GM19238 (cell line): ENCODE measurements around the gene CAPZA3.
"Not testable (repeated sequence)": the region's sequence is repeated elsewhere in the genome, so short reads cannot be mapped to it uniquely, and the experiment has no call there.

Source experiments
- DNase-seq: peaks from one replicate; pipeline ENCODE4 v3.0.0; 2011; ENCODE audit warnings: low spot score; ENCODE audit not compliant: insufficient read length

The CAPZA3 gene

GRCh38 chr12:18737819-18738218 lies at the start of gene CAPZA3, which contains the start of gene PLCZ1:
CAPZA3 (plus strand) TSS chr12:18738119; CDS start chr12:18738269, 150 bp downstream.
PLCZ1 (minus strand) TSS chr12:18738012; CDS start chr12:18737371, 641 bp downstream.
- DNase-seq: no peak

- DNase-seq: no peak
Measured at GRCh38 chr12:18689771-18690170, 48.1 kb upstream of the CAPZA3 start.

- no peak for DNase-seq
Measured at GRCh38 chr12:18690653-18691052, 47.3 kb upstream of the CAPZA3 start.

GRCh38 chr12:18693986-18694385 lies 43.9 kb upstream of the CAPZA3 start:
- not testable (repeated sequence) for DNase-seq

GRCh38 chr12:18696971-18697602 lies 40.8 kb upstream of the CAPZA3 start:
- no peak for DNase-seq

GRCh38 chr12:18700271-18700670 lies 37.6 kb upstream of the CAPZA3 start:
- no peak for DNase-seq

- no peak for DNase-seq
Measured at GRCh38 chr12:18703321-18703720, 34.6 kb upstream of the CAPZA3 start.

GRCh38 chr12:18703911-18704310 lies 34.0 kb upstream of the CAPZA3 start:
- no peak for DNase-seq

GRCh38 chr12:18706798-18707197 lies 31.1 kb upstream of the CAPZA3 start:
- no peak for DNase-seq

- no peak for DNase-seq
Measured at GRCh38 chr12:18716236-18716635, 21.7 kb upstream of the CAPZA3 start.

- no peak for DNase-seq
Measured at GRCh38 chr12:18718462-18718861, 19.5 kb upstream of the CAPZA3 start.

- no peak for DNase-seq
Measured at GRCh38 chr12:18719922-18720510, 17.9 kb upstream of the CAPZA3 start.

GRCh38 chr12:18720690-18721089 lies 17.2 kb upstream of the CAPZA3 start:
- DNase-seq: no peak

GRCh38 chr12:18721452-18721851 lies 16.5 kb upstream of the CAPZA3 start:
- no peak for DNase-seq

- no peak for DNase-seq
Measured at GRCh38 chr12:18723752-18724151, 14.2 kb upstream of the CAPZA3 start.

GRCh38 chr12:18731156-18731555 lies 6.8 kb upstream of the CAPZA3 start:
- no peak for DNase-seq

- DNase-seq: no peak
Measured at GRCh38 chr12:18747895-18748294, 10.0 kb downstream of the CAPZA3 start.

GRCh38 chr12:18749386-18749957 lies 11.6 kb downstream of the CAPZA3 start:
- DNase-seq: no peak

- no peak for DNase-seq
Measured at GRCh38 chr12:18750085-18750484, 12.2 kb downstream of the CAPZA3 start.

- no peak for DNase-seq
Measured at GRCh38 chr12:18751866-18752265, 13.9 kb downstream of the CAPZA3 start.

GRCh38 chr12:18752280-18752920 lies 14.5 kb downstream of the CAPZA3 start:
- no peak for DNase-seq

GRCh38 chr12:18752947-18753346 lies 15.0 kb downstream of the CAPZA3 start:
- no peak for DNase-seq
